ENCODE data around the gene C2orf49.

Gene C2orf49

GRCh38 chr2:105337122-105338019 lies at the start of gene C2orf49:
TSS of gene C2orf49 (plus strand) at chr2:105337540. CDS start at chr2:105337588, 48 bp downstream.
- peak; percentile 90 for DNase-seq

- peak; percentile 7 for DNase-seq
These were observed 49.6 kb upstream of the C2orf49 start for GRCh38 chr2:105287692-105288091.

- no peak for DNase-seq
These were observed 49.2 kb upstream of the C2orf49 start for GRCh38 chr2:105288133-105288532.

GRCh38 chr2:105290981-105291660 lies 46.2 kb upstream of the C2orf49 start:
- no peak for DNase-seq

DNA sequence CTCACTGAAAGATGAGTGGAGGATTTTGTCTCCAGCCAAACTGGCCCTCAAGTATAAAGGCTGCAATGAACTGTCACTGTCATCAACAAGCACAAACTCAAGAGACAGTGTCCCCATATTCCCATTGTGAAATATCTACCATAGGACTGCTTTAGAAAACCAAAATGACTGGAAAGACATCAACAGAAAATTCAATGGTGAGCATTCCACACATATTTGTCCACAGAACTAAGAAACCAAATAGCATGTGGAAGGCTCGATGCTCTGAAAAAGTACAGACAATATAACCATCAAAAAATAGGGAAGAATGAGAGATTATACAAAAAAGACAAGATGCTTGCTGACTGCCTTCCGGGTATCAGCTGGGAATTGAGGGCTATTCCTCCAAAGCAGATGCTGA lies 45.4 kb upstream of the C2orf49 start:
- DNase-seq, result no peak

- no peak for DNase-seq
These were observed 43.3 kb upstream of the C2orf49 start for GRCh38 chr2:105294046-105294445.

GRCh38 chr2:105294844-105295481 lies 42.4 kb upstream of the C2orf49 start:
- peak; percentile 42 for DNase-seq

DNA sequence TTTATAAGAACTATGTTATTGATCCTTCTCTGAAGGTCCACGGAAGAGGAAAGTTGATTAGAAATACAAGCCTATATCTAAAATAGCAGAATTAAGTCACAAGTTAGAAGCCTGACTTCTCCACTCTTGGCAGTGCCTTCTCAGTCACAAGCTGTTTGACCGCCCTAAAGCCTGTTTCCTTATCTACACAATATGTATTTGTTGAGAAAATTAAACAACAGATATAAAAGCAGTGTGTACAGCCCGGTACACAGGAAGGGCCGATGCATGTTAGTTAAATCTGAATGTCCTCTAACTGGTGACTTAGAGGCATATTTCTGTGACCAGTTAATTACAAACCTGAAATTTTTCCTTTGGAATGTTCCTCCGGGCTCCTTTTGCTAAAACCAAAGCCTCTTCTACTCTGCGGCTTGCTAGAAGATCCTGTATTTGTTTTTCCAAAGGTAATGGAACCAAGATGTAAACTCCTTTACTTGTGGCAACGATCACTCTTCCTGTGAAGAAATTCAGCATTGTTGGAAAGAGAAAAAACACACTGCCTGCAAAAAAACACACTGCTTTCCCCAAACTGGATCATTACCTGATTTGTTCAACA lies 41.2 kb upstream of the C2orf49 start:
- DNase-seq, result no peak

DNA sequence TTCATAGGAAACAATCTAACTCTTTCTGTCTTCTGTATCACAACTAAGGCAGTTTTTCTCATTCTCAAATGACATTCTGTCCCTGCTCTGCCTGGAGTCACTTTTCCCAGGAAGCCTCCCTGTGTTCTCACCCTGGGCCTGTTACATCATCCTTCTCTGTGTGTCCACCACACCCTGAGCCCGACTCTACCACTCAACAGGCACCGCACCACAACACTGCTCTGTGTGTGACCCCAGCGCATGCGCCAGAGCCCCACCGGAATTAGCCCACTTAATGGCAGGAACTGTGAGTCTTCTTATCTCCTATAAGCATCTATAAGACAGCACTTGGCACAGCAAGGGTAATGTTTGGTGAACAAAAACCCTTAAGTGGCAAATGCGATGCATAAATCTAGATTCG lies 40.1 kb upstream of the C2orf49 start:
- no peak for DNase-seq

DNA sequence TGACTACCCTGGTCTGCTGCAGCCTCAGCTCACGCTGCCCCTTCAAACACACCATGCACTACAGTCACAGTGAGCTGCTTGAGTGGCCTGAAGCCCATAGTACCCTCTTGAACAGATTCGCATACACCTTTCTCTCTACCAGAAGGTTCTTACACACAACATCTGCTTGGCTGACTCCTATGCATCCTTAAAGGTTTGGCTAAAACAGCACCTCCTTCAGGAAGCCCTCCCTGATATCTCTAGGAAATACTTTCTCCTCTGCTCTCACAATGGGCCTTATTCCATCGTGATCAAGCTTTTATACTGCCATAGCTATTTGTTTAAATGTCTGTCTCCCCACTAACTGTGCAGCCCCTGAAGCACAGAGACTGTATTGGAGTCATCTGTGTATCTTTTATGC lies 39.3 kb upstream of the C2orf49 start:
- no peak for DNase-seq

- DNase-seq, result no peak
These were observed 38.0 kb upstream of the C2orf49 start for GRCh38 chr2:105299290-105299689.

DNA sequence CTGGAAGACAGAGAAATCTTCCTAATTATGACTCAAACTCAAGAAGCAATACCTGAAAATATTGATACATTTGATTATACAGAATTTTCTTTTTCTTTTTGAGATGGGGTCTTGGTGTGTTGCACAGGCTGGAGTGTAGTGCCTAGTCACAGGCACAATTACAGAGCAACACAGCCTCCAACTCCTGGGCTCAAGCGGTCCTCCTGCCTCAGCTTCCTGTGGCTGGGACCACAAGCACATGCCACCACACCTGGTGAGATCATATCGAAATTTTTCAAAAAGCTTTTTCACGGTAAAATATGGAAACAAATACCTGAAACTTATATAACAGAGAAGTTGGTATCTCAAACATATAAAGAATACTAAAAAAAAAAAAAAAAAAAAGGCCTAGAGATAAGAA lies 35.7 kb upstream of the C2orf49 start:
- DNase-seq, result no peak

DNA sequence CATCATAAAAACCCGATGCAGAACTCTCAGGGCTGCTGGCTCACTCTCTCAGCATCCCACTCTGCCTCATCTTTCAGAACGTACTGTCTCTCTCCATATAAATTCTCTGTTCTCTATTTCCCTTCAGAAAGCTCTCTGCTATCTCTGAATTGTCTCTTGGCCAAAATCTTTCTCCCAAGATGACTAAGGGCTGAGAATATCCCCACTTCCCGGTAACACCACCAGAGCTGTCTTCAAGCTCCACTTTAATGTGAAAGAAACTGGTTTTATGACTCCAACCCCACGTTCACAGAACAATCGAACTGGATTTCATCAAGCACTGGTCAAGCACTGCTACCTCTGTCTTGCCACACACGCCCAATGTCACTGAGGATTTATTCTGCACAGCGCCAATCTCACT lies 30.2 kb upstream of the C2orf49 start:
- no peak for DNase-seq

GRCh38 chr2:105307550-105307949 lies 29.8 kb upstream of the C2orf49 start:
- no peak for DNase-seq

- no peak for DNase-seq
These were observed 29.4 kb upstream of the C2orf49 start for GRCh38 chr2:105307962-105308361.

DNA sequence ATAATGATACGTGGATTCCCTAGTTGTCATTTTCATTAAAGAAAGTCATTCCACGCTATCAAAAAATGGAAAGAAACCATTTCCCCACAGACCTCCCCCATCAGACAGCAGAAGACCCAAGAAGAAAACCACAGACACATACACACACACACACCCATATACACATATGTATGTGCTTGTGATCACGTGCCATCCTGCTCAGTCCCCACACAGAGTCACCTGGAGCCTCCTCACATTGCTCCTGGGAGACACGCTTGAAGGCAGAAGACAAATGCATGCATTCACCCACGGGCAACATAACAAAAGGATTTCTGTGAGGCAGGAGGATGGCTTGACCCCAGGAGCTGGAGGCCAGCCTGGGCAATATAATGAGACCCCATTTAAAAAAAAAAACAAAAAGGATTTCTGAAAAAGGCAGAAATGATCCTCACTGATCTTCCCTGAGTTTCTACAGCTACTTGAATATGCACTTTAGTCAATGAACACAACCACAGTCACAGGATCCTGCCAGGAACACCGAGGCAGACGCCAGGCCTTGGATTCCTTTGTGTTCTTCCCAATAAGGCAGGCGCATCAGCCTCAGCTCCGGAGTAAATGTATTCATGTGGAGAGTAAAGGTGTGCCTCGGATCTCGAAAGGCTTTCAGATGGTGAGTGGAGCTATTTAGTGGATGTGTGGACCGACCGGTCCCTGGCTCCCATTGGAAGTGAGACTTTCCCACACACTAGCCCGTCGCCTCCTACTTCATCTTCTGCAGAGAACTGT lies 28.8 kb upstream of the C2orf49 start:
- no peak for DNase-seq

DNA sequence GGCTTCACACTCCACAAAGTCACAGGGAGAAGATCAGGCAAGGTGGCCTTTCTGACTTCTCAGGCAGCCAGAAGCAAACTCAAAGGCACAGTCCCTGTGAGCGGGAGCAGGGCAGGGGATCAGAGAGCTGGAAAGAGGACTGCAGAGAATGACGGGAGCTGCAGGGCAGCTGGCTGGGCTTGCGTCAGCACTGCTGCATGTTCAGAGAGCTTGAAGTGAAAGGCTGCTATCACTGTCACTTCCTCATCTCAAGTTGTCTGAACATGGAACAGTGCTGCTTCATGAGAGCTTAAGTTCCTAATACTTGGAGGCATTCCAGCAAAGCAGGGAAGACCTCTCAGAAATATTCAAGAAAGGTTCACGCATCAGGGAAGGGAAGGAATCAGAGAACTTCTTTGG lies 28.2 kb upstream of the C2orf49 start:
- no peak for DNase-seq

GRCh38 chr2:105313877-105314276 lies 23.5 kb upstream of the C2orf49 start:
- no peak for DNase-seq

DNA sequence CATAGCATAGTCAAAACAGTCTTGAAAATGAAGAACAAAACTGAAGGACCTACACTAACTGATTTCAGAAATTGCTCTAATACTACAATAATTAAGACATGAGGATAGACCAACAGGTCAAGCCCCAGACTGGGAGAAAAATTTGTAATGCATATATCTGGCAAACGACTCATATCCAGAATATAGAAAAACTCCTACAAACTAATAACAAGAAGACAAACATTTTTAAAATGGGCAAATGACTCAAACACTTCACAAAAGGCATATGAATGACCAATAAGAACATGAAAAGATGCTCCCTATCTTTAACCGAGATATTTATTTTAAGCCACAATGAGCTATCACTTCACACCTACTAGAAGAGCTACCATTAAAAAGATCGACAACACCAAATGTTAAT lies 22.0 kb upstream of the C2orf49 start:
- DNase-seq, result no peak

GRCh38 chr2:105317937-105318336 lies 19.4 kb upstream of the C2orf49 start:
- peak; percentile 23 for DNase-seq

GRCh38 chr2:105320651-105321215 lies 16.6 kb upstream of the C2orf49 start:
- DNase-seq, result no peak
